Fibroblast of pulmonary artery (primary cell): ENCODE results near the gene MOCS3.
A peak's percentile ranks its signal among the peaks of the same experiment; 100 is the strongest.

ENCODE experiments used
- DNase-seq: peaks from one replicate; pipeline ENCODE4 v3.0.0-alpha.2; 2010; ENCODE audit warnings: low read depth
- H3K4me3 ChIP-seq: replicated peaks from 2 replicates; pipeline ENCODE4 v1.5.1; 2011; ENCODE audit warnings: low read depth, mild to moderate bottlenecking, control low read depth, low read length, moderate library complexity
- TF ChIP-seq, protein P1 (sequence below): IDR thresholded peaks from 2 replicates; pipeline ENCODE4 v1.5.1; 2011; ENCODE audit warnings: mild to moderate bottlenecking, control low read depth, low read length, inconsistent platforms; ENCODE audit errors: missing control alignments

MOCS3 gene

DNA sequence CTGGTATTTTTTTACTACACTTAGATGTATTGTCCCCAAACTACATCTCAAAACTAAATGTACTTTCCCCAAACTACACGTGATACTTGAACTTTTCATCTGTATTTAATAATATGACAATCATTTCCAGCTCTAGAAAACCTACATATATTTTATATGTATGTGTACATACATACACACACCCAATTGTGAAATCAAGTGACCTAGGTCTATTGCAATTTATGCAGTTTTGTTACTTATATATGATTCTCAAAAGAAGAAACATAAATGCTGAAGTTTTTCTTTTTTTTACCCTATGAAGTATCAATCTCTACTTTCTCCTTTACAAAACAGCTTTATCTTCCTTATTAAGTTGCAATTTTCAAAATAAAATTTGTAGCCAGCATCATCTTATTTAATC, 32.1 kb upstream of the MOCS3 start:
- TF ChIP-seq, protein P1, sequence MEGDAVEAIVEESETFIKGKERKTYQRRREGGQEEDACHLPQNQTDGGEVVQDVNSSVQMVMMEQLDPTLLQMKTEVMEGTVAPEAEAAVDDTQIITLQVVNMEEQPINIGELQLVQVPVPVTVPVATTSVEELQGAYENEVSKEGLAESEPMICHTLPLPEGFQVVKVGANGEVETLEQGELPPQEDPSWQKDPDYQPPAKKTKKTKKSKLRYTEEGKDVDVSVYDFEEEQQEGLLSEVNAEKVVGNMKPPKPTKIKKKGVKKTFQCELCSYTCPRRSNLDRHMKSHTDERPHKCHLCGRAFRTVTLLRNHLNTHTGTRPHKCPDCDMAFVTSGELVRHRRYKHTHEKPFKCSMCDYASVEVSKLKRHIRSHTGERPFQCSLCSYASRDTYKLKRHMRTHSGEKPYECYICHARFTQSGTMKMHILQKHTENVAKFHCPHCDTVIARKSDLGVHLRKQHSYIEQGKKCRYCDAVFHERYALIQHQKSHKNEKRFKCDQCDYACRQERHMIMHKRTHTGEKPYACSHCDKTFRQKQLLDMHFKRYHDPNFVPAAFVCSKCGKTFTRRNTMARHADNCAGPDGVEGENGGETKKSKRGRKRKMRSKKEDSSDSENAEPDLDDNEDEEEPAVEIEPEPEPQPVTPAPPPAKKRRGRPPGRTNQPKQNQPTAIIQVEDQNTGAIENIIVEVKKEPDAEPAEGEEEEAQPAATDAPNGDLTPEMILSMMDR, result no peak
- no peak overlapping the region for H3K4me3 ChIP-seq
- DNase-seq, result no peak

- peak overlapping the region; percentile 84 for H3K4me3 ChIP-seq
- TF ChIP-seq, protein P1, result no peak
- DNase-seq, result no peak
Measured at GRCh38 chr20:50928469-50928868, 30.1 kb upstream of the MOCS3 start.

DNA sequence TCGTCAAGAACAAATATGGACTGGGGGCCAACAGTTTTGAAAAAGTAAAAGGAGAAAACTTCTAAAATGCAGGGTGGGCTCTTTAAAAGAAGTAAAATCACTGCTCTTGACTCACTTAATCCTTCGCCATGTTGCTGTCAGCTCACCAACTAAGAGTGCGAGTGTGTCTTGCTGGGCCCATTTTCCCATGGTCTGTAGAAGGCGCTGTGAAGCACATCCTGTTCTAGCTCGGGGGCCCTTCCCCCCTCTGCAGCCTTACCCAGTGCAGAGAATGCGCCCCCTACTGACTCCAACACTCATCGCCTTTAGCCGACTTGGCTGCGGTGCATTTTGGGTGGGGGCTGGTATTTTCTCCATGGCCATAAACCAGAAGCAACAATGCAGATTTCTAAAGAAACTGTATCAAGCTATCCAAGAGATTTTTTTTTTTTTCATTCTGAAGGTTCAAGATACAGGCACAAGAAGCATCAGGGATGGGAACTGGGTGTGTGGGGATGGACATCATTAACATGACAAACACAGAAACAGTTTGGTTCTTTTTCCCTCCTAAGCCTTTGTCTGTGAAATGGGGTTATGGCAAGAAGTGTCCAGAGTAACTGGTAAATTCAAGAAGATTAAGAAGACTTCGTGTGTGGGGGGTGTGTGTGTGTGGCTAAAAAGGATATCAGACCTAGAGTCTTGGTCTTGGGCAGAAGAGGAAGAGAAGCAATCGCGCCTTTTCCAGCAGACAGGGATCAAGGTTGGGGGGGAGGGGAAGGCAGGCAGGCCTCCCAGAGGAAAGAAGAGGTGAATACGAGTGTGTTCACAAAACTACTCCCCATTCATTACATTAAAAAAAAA, 29.1 kb upstream of the MOCS3 start:
- TF ChIP-seq, protein P1, result no peak
- peak; percentile 97 for DNase-seq
- H3K4me3 ChIP-seq, result peak overlapping the region; percentile 84

- TF ChIP-seq, protein P1, result no peak
- no peak for DNase-seq
- H3K4me3 ChIP-seq, result peak overlapping the region; percentile 84
Measured at GRCh38 chr20:50930139-50930975, 28.3 kb upstream of the MOCS3 start.

DNA sequence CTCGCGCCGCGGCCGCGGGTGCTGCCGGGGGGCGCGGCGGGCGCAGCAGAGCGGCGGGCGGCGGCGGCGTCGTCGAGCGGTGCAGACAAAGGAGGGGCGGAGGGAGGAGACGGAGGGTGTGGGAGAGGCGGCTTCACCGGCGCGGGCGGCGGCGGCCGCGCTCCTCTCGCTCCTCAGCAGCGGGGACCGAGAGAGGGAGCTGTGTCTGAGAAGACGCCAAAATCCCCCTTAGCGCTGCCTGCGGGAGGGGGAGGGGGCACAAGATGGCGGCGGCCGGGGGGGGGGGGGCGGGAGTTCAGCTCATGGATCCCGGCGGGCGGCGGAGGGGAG, 27.7 kb upstream of the MOCS3 start:
- DNase-seq, result no peak
- H3K4me3 ChIP-seq, result peak overlapping the region; percentile 84
- TF ChIP-seq, protein P1, result no peak

DNA sequence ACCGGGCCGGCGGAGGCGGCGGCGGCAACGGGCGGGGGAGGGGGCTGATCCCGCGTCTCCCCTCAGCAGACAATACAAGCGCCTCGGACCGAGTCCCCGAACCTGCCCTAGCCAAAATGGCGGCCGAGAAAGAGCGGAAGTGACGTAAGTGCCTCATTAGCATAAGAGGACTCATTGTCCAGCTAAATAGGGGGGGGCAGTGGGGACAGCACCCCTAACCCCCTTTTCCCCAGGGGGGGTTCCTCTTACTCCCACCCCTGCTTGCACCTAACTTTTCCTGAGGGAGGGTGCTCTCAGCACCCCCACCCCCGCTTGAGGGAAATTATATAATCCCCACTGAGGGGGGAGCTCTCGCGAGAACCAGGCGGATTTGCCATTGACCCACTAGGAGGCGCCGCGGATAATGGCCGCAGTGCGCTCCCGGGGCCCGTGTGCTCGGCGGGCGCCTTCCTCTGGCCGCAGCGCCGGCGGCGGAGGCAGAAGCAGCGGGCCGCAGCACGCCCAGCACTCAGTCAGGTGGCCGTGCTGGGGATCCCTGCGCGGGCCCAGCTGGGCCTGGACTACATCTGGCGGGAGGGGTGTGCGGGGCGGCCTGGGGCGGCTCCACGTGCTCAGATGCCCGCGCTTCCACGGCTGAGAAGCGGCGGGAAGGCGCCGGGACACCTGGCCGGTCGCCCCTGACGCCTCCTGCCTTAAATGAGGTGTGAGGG, 27.2 kb upstream of the MOCS3 start, which contains the start of gene ADNP:
Gene ADNP (minus strand): TSS at position 132 of the 710 bp plus-strand sequence. CDS start 27,441 bp downstream, outside the sequence.
- peak within 1 kb of the TSS; percentile 84 for H3K4me3 ChIP-seq
- peak; percentile 94 for DNase-seq

More for the DNA sequence above, 27.2 kb upstream of the MOCS3 start, which contains the start of gene ADNP:
- TF ChIP-seq, protein P1, result peak; percentile 46
